Motor neuron (in vitro differentiated cells): ENCODE data around the gene COPB2. TPM values are rescaled to one million over a fixed set of nuclear protein-coding genes. Genes with fewer than 3 reads are reported as not detected.

Experiments
- ATAC-seq, 8 experiments: fragments of 200-7000 bp; cut with Tn5 transposase; replicated peaks in 6 of 8; 2 replicates each; pipeline ENCODE4 v1.8.0; 2021; ENCODE audit warnings: mild to moderate bottlenecking in 8 of 8, moderate library complexity in 8 of 8
- H3K27ac ChIP-seq, 2 donors: fragments of 250-450 bp; sonication (Bioruptor Pico); 2 replicates each; pipeline ENCODE4 v1.9.0; 2021; ENCODE audit warnings: antibody characterized with exemption in 2 of 2, mild to moderate bottlenecking in 2 of 2, moderate library complexity in 1 of 2
- H3K4me1 ChIP-seq, 2 donors: fragments of 250-450 bp; sonication (Bioruptor Pico); replicated peaks in 1 of 2; 2 replicates each; pipeline ENCODE4 v1.6.1; 2021; ENCODE audit warnings: antibody characterized with exemption in 2 of 2, mild to moderate bottlenecking in 2 of 2, moderate library complexity in 1 of 2
- H3K4me3 ChIP-seq, 5 donors: fragments of 250-450 bp; sonication (Bioruptor Pico); 2 replicates each; pipeline ENCODE4 v1.9.0; 2021; ENCODE audit warnings: antibody characterized with exemption in 5 of 5, mild to moderate bottlenecking in 5 of 5, moderate library complexity in 4 of 5
- WGBS, 10 experiments: fragments of 450-650 bp; shearing (Covaris generic); methylation state at CpG; one replicate each; pipeline ENCODE4 v1.0.0; 2022; 5-methylcytosine and 5-hydroxymethylcytosine counted together
- in situ Hi-C, 9 experiments: fragments of 400-800 bp; cut with MboI; loops; one replicate each; pipeline ENCODE4 v1.15.0; 2021; ENCODE audit warnings: low sequenced_read_pairs in 9 of 9, low pct_unique_long_range_greater_than_20kb in 2 of 9; ENCODE audit not compliant: unreplicated experiment in 9 of 9
- total RNA-seq, 8 experiments: library from RNA; unstranded; fragments of 300-600 nt; gene quantifications; 2 replicates each; pipeline versions ENCODE4 v1.2.3 to v1.2.4, GENCODE V29; 2022

Gene COPB2
- total RNA-seq, 8 experiments from 2014 or later = 111 to 199 (median 163) TPM

DNA sequence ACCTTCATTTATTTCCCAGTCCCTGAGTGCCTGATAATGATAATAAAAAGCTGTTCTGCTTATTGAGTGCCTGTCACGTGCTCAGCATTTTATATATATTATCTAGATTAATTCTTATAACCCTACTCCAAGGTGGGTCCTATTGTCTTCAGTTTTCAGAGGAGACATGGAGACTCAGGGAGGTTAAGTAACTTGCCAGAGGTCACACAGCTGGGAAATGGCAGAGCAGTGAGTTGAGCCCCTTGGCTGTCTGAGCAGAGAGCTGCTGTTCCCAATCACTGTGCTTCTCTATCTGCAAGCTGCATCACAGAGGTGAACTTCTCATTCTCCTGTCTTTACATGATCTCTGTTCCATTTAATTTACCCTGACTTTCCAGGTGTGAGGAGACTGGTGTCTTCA, 77.9 kb downstream of the COPB2 start:
- Histone ChIP-seq H3K27ac (no peak overlapping the region), H3K4me1 (peaks cover 8 to 11% of the 10 kb centered on the region in 2 donors), H3K4me3 (no peak overlapping the region)
- no peak for ATAC-seq
- WGBS, 10 experiments = 25 to 100% (median 60%) methylated on average over 1 of the region's 1 CpG; no CpG with 5 or more reads in 7 of the 10 experiments
- in situ Hi-C loops = loop anchor here in 6 of 9 experiments (10.0 to 25.0 kb wide), 3 partner anchors 199 to 374 kb away; partner anchors contain the start of genes FOXL2 (in 2 of the 6) and FOXL2NB (in 2 of the 6)

DNA sequence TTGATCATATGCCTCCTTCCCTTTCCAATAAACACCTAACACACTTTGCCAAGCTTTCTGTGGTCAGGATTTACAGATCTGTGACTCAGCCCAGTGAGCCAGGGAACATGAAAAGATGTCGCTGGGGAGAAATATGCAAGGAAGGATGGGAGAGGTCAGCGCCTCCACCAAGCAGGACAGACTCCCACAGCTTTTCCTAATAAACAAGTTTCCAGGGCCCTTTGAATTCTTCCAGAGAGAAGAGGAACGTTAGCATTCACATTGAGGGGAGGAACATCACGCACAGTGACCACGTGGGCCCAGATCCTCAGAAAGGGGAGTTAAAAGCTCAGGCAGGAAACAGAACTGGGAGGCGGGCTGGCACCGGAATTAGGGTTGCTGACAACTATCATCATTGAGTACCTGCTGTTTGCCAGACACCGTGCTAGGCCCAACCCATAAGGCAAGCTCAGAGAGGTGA, 78.9 kb downstream of the COPB2 start:
- peak in 4 of 8 experiments; percentile 29 to 70 (median 50) for ATAC-seq
- Histone ChIP-seq H3K4me1 (peaks cover 8 to 11% of the 10 kb centered on the region in 2 donors), H3K4me3 (no peak overlapping the region), H3K27ac (no peak overlapping the region)
- 0 to 83% (median 40%) methylated on average over 1 to 4 of the region's 8 CpGs; no CpG with 5 or more reads in 3 of the 10 experiments for WGBS, 10 experiments
- in situ Hi-C loops = loop anchor here in 6 of 9 experiments (10.0 to 25.0 kb wide), 3 partner anchors 198 to 373 kb away; partner anchors contain the start of genes FOXL2 (in 2 of the 6) and FOXL2NB (in 2 of the 6)

DNA sequence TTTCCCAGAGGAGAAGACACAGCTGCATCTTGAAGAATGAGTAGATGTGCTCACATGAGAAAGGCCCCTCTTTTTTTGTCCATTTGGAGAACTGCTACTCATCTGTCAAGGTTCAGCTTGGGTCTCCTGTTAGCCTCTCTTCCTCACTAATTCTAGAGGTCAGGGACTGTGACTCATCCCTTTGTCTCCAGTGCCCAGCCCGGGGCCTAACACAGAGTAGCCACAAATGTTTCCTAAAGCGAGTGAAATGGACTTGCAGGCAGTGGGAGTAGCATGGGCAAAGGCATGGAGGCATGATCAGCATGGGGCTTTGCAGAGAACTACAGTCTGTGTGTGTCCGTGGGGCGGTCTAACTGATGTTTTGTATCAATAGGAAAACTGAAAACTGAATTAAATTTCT, 79.6 kb downstream of the COPB2 start:
- peak in 6 of 8 experiments; percentile 21 to 54 (median 36) for ATAC-seq
- no peak overlapping the region for H3K27ac ChIP-seq
- peaks cover 8 to 11% of the 10 kb centered on the region in 2 donors for H3K4me1 ChIP-seq
- in situ Hi-C loops = loop anchor here in 6 of 9 experiments (10.0 to 25.0 kb wide), 3 partner anchors 198 to 373 kb away; partner anchors contain the start of genes FOXL2 (in 2 of the 6) and FOXL2NB (in 2 of the 6)
- no peak overlapping the region for H3K4me3 ChIP-seq
- WGBS, 10 experiments = 0 to 100% (median 65%) methylated on average over 1 to 4 of the region's 4 CpGs; no CpG with 5 or more reads in 3 of the 10 experiments

DNA sequence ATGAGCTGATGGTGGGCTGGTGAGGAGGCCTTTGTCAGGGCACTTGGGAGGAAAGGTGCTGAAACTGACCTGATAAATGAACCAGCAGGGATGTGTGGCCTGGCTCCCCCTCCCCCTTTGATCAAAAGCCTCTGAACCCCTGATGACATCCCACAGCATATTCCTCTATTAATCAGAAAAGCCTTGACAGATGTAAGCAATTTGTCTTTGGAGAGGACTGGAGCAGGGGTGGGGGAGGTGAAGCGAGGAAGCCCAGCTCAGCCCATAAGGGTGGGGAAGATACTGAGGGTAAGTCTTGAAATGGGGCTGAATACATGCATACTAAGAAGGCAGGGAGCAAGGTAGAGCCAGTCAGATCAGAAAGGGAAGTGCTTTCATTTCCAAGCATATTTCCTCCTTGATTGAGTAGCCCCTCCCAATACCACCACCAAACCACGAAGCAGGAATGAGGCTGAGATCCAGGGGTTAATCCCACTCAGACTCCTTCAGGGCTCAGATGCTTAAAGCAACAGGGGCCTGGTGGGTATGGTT, 80.3 kb downstream of the COPB2 start:
- Histone ChIP-seq H3K27ac (peak overlapping the region in 1 of 2 donors; percentile 16), H3K4me1 (peaks cover 8 to 11% of the 10 kb centered on the region in 2 donors), H3K4me3 (no peak overlapping the region)
- in situ Hi-C loops = loop anchor here in 5 of 9 experiments (25.0 kb wide), 2 partner anchors 197 to 372 kb away; partner anchors contain the start of genes FOXL2 (in 2 of the 5) and FOXL2NB (in 2 of the 5)
- WGBS, 10 experiments = 0 to 77% (median 0%) methylated on average over 1 to 2 of the region's 2 CpGs; no CpG with 5 or more reads in 7 of the 10 experiments
- peak; percentile 24 to 78 (median 47) for ATAC-seq

DNA sequence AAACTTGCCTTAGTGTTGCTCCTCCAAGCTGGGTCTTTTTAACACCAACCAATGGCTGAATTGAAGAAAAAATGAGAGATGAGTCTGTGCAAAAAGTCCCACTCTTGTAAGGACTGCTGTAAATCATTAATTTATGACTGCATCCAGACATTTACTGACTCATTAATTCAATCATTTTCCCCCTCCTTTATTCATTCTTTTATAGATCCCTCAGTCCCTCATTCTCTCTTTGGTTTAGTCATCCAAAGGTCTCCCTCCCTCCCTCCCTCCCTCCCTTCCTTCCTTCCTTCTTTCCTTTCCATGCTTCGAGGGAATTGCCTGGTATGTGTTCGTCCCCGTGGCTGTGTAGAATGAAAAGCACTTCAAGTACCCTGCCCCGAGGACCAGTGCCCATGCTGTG, 80.9 kb downstream of the COPB2 start:
- H3K27ac ChIP-seq = no peak overlapping the region
- no peak overlapping the region for H3K4me3 ChIP-seq
- in situ Hi-C loops = loop anchor here in 5 of 9 experiments (25.0 kb wide), 2 partner anchors 196 to 371 kb away; partner anchors contain the start of genes FOXL2 (in 2 of the 5) and FOXL2NB (in 2 of the 5)
- ATAC-seq = peak in 1 of 8 experiments; percentile 18
- WGBS, 10 experiments = 29 to 76% (median 40%) methylated on average over 1 to 3 of the region's 4 CpGs; no CpG with 5 or more reads in 7 of the 10 experiments
- peaks cover 8 to 11% of the 10 kb centered on the region in 2 donors for H3K4me1 ChIP-seq

DNA sequence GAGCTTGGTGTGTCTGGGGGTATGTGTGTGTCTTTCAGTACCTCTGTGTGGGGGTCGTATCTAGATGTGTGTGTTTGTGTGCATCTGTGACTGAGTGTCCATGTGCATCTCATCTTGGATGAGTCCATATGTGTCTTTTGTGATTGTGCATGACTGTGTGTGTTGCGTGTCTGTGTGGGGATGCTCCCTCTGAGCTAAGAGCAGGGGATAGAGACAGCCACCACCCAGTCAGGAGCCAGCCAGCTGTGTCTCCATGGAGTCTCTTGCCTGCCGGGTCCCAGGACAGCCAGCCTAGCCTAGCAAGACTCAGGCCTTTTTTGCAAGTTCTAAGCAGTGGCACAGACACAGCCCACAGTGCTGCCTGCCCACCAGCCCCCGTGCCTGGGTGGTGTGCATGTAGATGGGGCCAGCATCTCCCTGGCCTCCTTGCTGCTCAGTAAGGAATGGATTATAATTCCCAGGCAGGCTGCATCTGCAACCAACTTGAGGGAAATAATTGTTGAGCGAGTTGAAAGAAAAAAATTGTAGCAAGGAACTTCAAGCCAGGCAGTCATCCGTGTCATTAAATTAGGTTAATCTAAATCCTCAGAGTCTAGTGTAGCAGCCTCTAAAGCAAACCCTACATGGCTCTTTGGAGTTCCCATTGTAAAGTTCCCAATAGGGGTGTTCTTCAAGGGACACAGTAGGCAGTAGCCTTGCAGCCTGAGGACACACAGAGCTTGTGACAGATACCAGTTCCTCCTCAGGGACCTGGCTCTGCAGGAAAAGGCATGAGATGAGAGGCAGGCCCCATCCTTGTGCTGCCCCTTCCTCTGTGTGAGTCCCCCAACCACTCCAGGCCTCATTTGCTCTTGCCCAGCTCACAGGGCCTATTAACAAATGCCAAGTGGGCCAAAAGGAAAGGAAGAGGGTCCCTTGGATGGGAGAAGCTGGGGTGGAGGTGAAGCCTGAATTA, 81.6 kb downstream of the COPB2 start:
- Histone ChIP-seq H3K4me3 (no peak overlapping the region), H3K4me1 (peaks cover 8 to 11% of the 10 kb centered on the region in 2 donors), H3K27ac (no peak overlapping the region)
- whole genome bisulfite sequencing, 10 experiments = 17 to 90% (median 55%) methylated on average over 1 to 4 of the region's 6 CpGs; no CpG with 5 or more reads in 2 of the 10 experiments
- in situ Hi-C loops = loop anchor here in 5 of 9 experiments (25.0 kb wide), 2 partner anchors 196 to 371 kb away; partner anchors contain the start of genes FOXL2 (in 2 of the 5) and FOXL2NB (in 2 of the 5)
- peak in 1 of 8 experiments; percentile 4 for ATAC-seq

Other genes with a start within 250 kb of the COPB2 start
- gene MRPS22, start 45.6 kb downstream of the COPB2 start, total RNA-seq = 10 to 100 TPM; 42.2 to 81.5 (median 60.6) TPM
- gene RBP2, start 86.9 kb upstream of the COPB2 start, total RNA-seq = 1 to 10 TPM in 4 of 8 experiments, under 1 TPM in 1, not detected in 3; 0.73 to 3.3 (median 1.4) TPM
- 1,000 to 10,000 TPM in 2 of 8 experiments, 100 to 1,000 TPM in 4, 10 to 100 TPM in 2; 48.2 to 1,464 (median 577) TPM for gene RBP1, start 150.1 kb upstream of the COPB2 start, total RNA-seq